Spleen (tissue), 7 donors: ENCODE results near the gene INO80C.

Experiments
- CTCF ChIP-seq, 11 experiments: fragments of 200-600 bp in 7 of 11; fragments of 450-650 bp in 4 of 11; sonication (generic) in 4 of 11; IDR thresholded peaks in 8 of 11; conservative IDR thresholded peaks in 3 of 11; 1 replicate in 7 of 11; 2 replicates in 4 of 11; pipeline versions ENCODE4 v1.4.0 to v1.8.0; 2016 to 2021; ENCODE audit warnings: antibody characterized with exemption in 11 of 11, inconsistent platforms in 4 of 11, mild to moderate bottlenecking in 1 of 11
- POLR2A ChIP-seq, 3 donors: fragments of 450-650 bp; IDR thresholded peaks; one replicate each; pipeline ENCODE4 v1.5.1; 2017; ENCODE audit warnings: antibody characterized with exemption in 3 of 3, mild to moderate bottlenecking in 1 of 3
- POLR2AphosphoS5 ChIP-seq, 3 donors: sonication (generic); formaldehyde crosslinking; IDR thresholded peaks; one replicate each; pipeline ENCODE4 v1.5.1; 2017; ENCODE audit warnings: antibody characterized with exemption in 3 of 3
- donor health status: DM: no; HTN: no; CAD: no; lungs with moderate emphysema.
- donor health status: DM: no; HTN: no; CAD: no.
- donor health status: DM: no; HTN: no; CAD: no.

GRCh38 chr18:35477974-35478373 lies 19.8 kb downstream of the INO80C start:
- TF ChIP-seq CTCF (IDR thresholded peaks at IDR 0.05 in 8 of 11, conservative IDR thresholded peaks at IDR 0.05 in 3 of 11) = no peak
- no peak for TF ChIP-seq POLR2A (IDR thresholded peaks at IDR 0.05)
- no peak for TF ChIP-seq POLR2AphosphoS5 (IDR thresholded peaks at IDR 0.05)
